HCT116 (cell line): Measurements from ENCODE around the gene MED27. TPM values are rescaled to one million over a fixed set of nuclear protein-coding genes. Genes with fewer than 3 reads are reported as not detected.

ENCODE experiments used
- ATAC-seq: fragments of 200-7000 bp; cut with Tn5 transposase; 2 replicates; pipeline ENCODE4 v1.9.1; 2020; ENCODE audit warnings: mild to moderate bottlenecking, moderate library complexity
- BruUV-seq: library from RNA; stranded (reverse); fragments of 400-500 nt; replicated peaks from 2 replicates; lab custom pipeline; 2021; lab: Mats Ljungman, UMichigan
- CTCF ChIA-PET: fragments of 300-600 bp; sonication (Branson Sonifier 250); formaldehyde crosslinking; loops from one replicate; lab custom pipeline; 2021; ENCODE audit warnings: antibody characterized with exemption; lab: Charles Lee
- POLR2A ChIA-PET: fragments of 300-600, 350-600 bp; sonication (Branson Sonifier 250); formaldehyde crosslinking; loops from one replicate; lab custom pipeline; 2021; ENCODE audit warnings: antibody characterized with exemption; lab: Charles Lee
- RAD21 ChIA-PET, 2 experiments: fragments of 300-600 bp; sonication (Branson Sonifier 250); formaldehyde crosslinking; loops; one replicate each; lab custom pipeline; 2023; ENCODE audit warnings: low total read pairs in 2 of 2; ENCODE audit not compliant: uncharacterized antibody in 2 of 2, unreplicated experiment in 2 of 2, low non-redundant PET in 1 of 2; lab: Charles Lee
- DNase-seq: peaks from one replicate; pipeline ENCODE4 v3.0.0-alpha.2; 2010; ENCODE audit warnings: low read depth, low spot score
- H2AFZ ChIP-seq: fragments of 200-600 bp; shearing (Covaris generic), sonication (generic); 2 replicates; pipeline ENCODE4 v1.6.1; 2017; ENCODE audit warnings: low read depth, mixed run types, mixed read lengths, antibody characterized with exemption, low read length; ENCODE audit not compliant: poor library complexity, severe bottlenecking
- H3K27ac ChIP-seq: 2 replicates; pipeline ENCODE4 v1.5.1; 2012; ENCODE audit warnings: low read depth, low read length
- H3K27me3 ChIP-seq: fragments of 200-600 bp; sonication (generic); 2 replicates; pipeline ENCODE4 v1.6.1; 2016; ENCODE audit warnings: mixed run types, low read length, mixed read lengths; ENCODE audit not compliant: insufficient read depth
- H3K36me3 ChIP-seq, 2 experiments: fragments of 200-500 bp in 1 of 2; fragments of 200-600 bp in 1 of 2; sonication (Bioruptor generic) in 1 of 2; sonication (generic) in 1 of 2; 2 replicates each; pipeline versions ENCODE4 v1.5.1 to v1.6.1; 2014 to 2016; ENCODE audit warnings: low read length in 2 of 2, inconsistent platforms in 1 of 2, mixed read lengths in 1 of 2, mixed run types in 1 of 2; ENCODE audit not compliant: insufficient read depth in 2 of 2, control insufficient read depth in 1 of 2
- H3K4me1 ChIP-seq, 2 experiments: fragments of 200-600 bp in 1 of 2; sonication (generic) in 1 of 2; 2 replicates each; pipeline versions ENCODE4 v1.5.1 to v1.6.1; 2012 to 2017; ENCODE audit warnings: low read length in 2 of 2, inconsistent platforms in 1 of 2, mild to moderate bottlenecking in 1 of 2, mixed read lengths in 1 of 2, mixed run types in 1 of 2, moderate library complexity in 1 of 2; ENCODE audit not compliant: insufficient read depth in 2 of 2, control insufficient read depth in 1 of 2
- H3K4me2 ChIP-seq: fragments of 200-600 bp; sonication (generic); 2 replicates; pipeline ENCODE4 v1.6.1; 2017; ENCODE audit warnings: mixed run types, low read length, mixed read lengths
- H3K4me3 ChIP-seq, 2 experiments: fragments of 200-600 bp in 1 of 2; sonication (generic) in 1 of 2; replicated peaks in 1 of 2; 2 replicates each; pipeline ENCODE4 v1.5.1; 2011 to 2016; ENCODE audit warnings: low read length in 2 of 2, control low read depth in 1 of 2, low read depth in 1 of 2, mild to moderate bottlenecking in 1 of 2, mixed read lengths in 1 of 2, mixed run types in 1 of 2
- H3K79me2 ChIP-seq: fragments of 200-600 bp; sonication (generic); 2 replicates; pipeline ENCODE4 v1.6.1; 2017; ENCODE audit warnings: mild to moderate bottlenecking, mixed run types, low read length, moderate library complexity, mixed read lengths; ENCODE audit not compliant: insufficient read depth
- H3K9ac ChIP-seq: fragments of 200-600 bp; sonication (generic); 2 replicates; pipeline ENCODE4 v1.6.1; 2016; ENCODE audit warnings: low read length, mixed read lengths
- H3K9me2 ChIP-seq: fragments of 200-600 bp; sonication (generic), shearing (Covaris generic); 2 replicates; pipeline ENCODE4 v1.6.1; 2017; ENCODE audit warnings: mixed run types, mild to moderate bottlenecking, moderate library complexity; ENCODE audit not compliant: insufficient read depth
- H3K9me3 ChIP-seq, 2 experiments: fragments of 200-500 bp in 1 of 2; fragments of 200-600 bp in 1 of 2; sonication (Bioruptor generic) in 1 of 2; sonication (generic) in 1 of 2; 2 replicates each; pipeline ENCODE4 v1.6.1; 2014 to 2017; ENCODE audit warnings: low read length in 2 of 2, mixed read lengths in 2 of 2, inconsistent platforms in 1 of 2, low read depth in 1 of 2, mild to moderate bottlenecking in 1 of 2, mixed run types in 1 of 2, moderate library complexity in 1 of 2; ENCODE audit not compliant: control insufficient read depth in 1 of 2, insufficient read depth in 1 of 2
- H4K20me1 ChIP-seq: fragments of 200-600 bp; sonication (generic), shearing (Covaris generic); 2 replicates; pipeline ENCODE4 v1.6.1; 2017; ENCODE audit warnings: mixed run types, mild to moderate bottlenecking, moderate library complexity; ENCODE audit not compliant: insufficient read depth
- CBX3 ChIP-seq: IDR thresholded peaks from 2 replicates; pipeline ENCODE4 v1.6.1; 2012; ENCODE audit warnings: low read depth
- CTCF ChIP-seq, 3 experiments: fragments of 200-600 bp in 1 of 3; sonication (generic) in 1 of 3; IDR thresholded peaks in 2 of 3; conservative IDR thresholded peaks in 1 of 3; 2 replicates each; pipeline ENCODE4 v1.5.1; 2012 to 2017; ENCODE audit warnings: low read depth in 2 of 3, low read length in 2 of 3, antibody characterized with exemption in 1 of 3, borderline replicate concordance in 1 of 3, control low read depth in 1 of 3, mild to moderate bottlenecking in 1 of 3, mixed read lengths in 1 of 3, mixed run types in 1 of 3, moderate library complexity in 1 of 3; ENCODE audit not compliant: insufficient read depth in 1 of 3
- EGR1 ChIP-seq: IDR thresholded peaks from 2 replicates; pipeline ENCODE4 v1.6.1; 2012; ENCODE audit warnings: low read depth
- ELF1 ChIP-seq: IDR thresholded peaks from 2 replicates; pipeline ENCODE4 v1.6.1; 2012; ENCODE audit warnings: low read depth, borderline replicate concordance
- EZH2 ChIP-seq: fragments of 200-600 bp; sonication (generic); IDR thresholded peaks from 2 replicates; pipeline ENCODE4 v1.6.1; 2017; ENCODE audit warnings: antibody characterized with exemption, mixed run types
- EZH2phosphoT487 ChIP-seq: fragments of 200-600 bp; IDR thresholded peaks from 2 replicates; pipeline ENCODE4 v1.6.1; 2018; ENCODE audit warnings: antibody characterized with exemption, borderline replicate concordance
- MAX ChIP-seq: IDR thresholded peaks from 2 replicates; pipeline ENCODE4 v1.6.1; 2012
- POLR2A ChIP-seq: IDR thresholded peaks from 2 replicates; pipeline ENCODE4 v1.7.0; 2011; ENCODE audit warnings: borderline replicate concordance; ENCODE audit not compliant: insufficient read depth, insufficient read length; ENCODE audit errors: extremely low read depth
- POLR2AphosphoS5 ChIP-seq: IDR thresholded peaks from 2 replicates; pipeline ENCODE4 v1.6.1; 2011; ENCODE audit warnings: mild to moderate bottlenecking, low read depth, low read length, moderate library complexity
- RAD21 ChIP-seq: IDR thresholded peaks from 2 replicates; pipeline ENCODE4 v1.6.1; 2012; ENCODE audit warnings: low read depth, mild to moderate bottlenecking
- SIN3A ChIP-seq: IDR thresholded peaks from 2 replicates; pipeline ENCODE4 v1.6.1; 2012; ENCODE audit warnings: low read depth
- SP1 ChIP-seq: IDR thresholded peaks from 2 replicates; pipeline ENCODE4 v1.6.1; 2012; ENCODE audit warnings: low read depth
- SRF ChIP-seq: IDR thresholded peaks from 2 replicates; pipeline ENCODE4 v1.6.1; 2012; ENCODE audit warnings: low read depth
- YY1 ChIP-seq: IDR thresholded peaks from 2 replicates; pipeline ENCODE4 v1.6.1; 2011; ENCODE audit warnings: low read length, low read depth, moderate library complexity, mild to moderate bottlenecking; ENCODE audit not compliant: insufficient replicate concordance; ENCODE audit errors: extremely low read depth
- ZBTB33 ChIP-seq: IDR thresholded peaks from 2 replicates; pipeline ENCODE4 v1.6.1; 2011; ENCODE audit warnings: mild to moderate bottlenecking, low read length, moderate library complexity; ENCODE audit not compliant: insufficient replicate concordance; ENCODE audit errors: extremely low read depth
- ZNF274 ChIP-seq: fragments of 200-500 bp; sonication (Bioruptor generic); IDR thresholded peaks from 2 replicates; pipeline ENCODE4 v1.6.1; 2014; ENCODE audit warnings: mild to moderate bottlenecking, low read depth, low read length, inconsistent platforms
- intact Hi-C: fragments of 100-400 bp; cut with micrococcal nuclease; formaldehyde crosslinking; loops from 2 replicates; pipeline ENCODE4 v1.10.0; 2022
- total RNA-seq: library from RNA; stranded (reverse); gene quantifications from one replicate; pipeline ENCODE4 v1.2.1, GENCODE V29; 2021; ENCODE audit not compliant: unreplicated experiment

The MED27 gene
- total RNA-seq, 1 experiment from 2014 or later = 26.9 TPM

DNA sequence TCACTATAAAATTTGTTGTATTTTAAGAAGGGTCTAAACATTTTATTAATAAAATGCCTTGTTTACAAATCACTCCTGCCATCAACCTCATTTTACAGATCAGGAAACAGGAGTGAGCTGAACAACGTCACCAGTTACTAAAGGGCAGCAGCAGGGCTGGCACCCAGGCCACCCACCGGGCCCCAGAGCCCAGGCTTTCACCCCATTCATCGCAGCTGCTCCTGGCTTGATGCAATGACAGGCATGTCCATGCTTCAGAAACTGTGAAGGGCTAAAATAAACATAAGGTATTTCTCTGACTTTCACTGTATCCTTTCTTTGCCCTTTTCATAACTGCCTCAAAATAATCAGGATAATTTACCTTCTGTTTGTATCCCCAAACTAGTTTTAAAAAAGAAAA lies 18.1 kb downstream of the MED27 start:
- Histone ChIP-seq H3K4me1 (no peaks in the 10 kb centered on the region), H3K9me3 (no peaks in the 10 kb centered on the region), H3K36me3 (no peaks in the 10 kb centered on the region), H3K27me3 (no peaks in the 10 kb centered on the region), H3K4me2 (no peak overlapping the region), H3K79me2 (peaks cover 39% of the 10 kb centered on the region), H4K20me1 (no peaks in the 10 kb centered on the region), H2AFZ (no peak overlapping the region), H3K9me2 (no peaks in the 10 kb centered on the region), H3K9ac (no peak overlapping the region), H3K4me3 (no peak overlapping the region), H3K27ac (no peak overlapping the region)
- DNase-seq (no peak), ATAC-seq (no peak)
- intact Hi-C loops = no loop called here
- no peak for TF ChIP-seq ELF1
- no peak for TF ChIP-seq ZNF274
- TF ChIP-seq EGR1 = no peak
- TF ChIP-seq EZH2phosphoT487 = no peak
- no peak for TF ChIP-seq YY1
- TF ChIP-seq EZH2 = no peak
- TF ChIP-seq ZBTB33 = no peak
- TF ChIP-seq SRF = no peak
- RAD21 ChIA-PET = no interaction called here
- BruUV-seq = no TSS peak
- POLR2A ChIA-PET = no interaction called here
- CTCF ChIA-PET = no interaction called here

DNA sequence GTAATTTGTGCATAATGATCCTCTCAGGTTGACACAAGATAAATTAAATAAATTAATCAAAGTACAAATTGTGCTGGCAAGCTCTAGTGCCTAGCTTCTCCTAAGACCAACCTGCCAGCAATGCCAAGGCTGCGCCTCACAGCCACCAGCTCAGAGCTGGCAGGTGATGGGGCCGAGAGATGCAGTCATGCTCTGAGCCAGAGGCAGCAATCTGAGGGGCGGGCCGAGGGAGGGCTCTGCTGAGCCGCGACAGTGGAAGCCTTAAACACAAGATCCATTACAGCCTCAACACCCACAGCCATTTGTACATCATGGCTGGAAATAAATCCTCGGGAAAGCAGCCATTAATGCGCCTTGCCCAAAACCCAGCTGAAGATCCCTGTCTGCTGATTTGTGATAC lies 20.3 kb downstream of the MED27 start:
- H3K4me3 ChIP-seq = no peak overlapping the region
- CTCF ChIA-PET = no interaction called here
- POLR2A ChIA-PET = no interaction called here
- no peak overlapping the region for H3K4me2 ChIP-seq
- intact Hi-C loops = no loop called here
- H4K20me1 ChIP-seq = no peaks in the 10 kb centered on the region; the same call in 1 of the 2 replicates
- BruUV-seq = no TSS peak
- H2AFZ ChIP-seq = no peak overlapping the region
- DNase-seq (no peak), ATAC-seq (no peak)
- no peaks in the 10 kb centered on the region for H3K4me1 ChIP-seq
- no peaks in the 10 kb centered on the region for H3K36me3 ChIP-seq
- H3K79me2 ChIP-seq = peaks cover 35% of the 10 kb centered on the region
- no peak overlapping the region for H3K27ac ChIP-seq
- no peaks in the 10 kb centered on the region for H3K9me2 ChIP-seq
- no peaks in the 10 kb centered on the region for H3K27me3 ChIP-seq
- H3K9me3 ChIP-seq = no peaks in the 10 kb centered on the region
- no peak overlapping the region for H3K9ac ChIP-seq
- RAD21 ChIA-PET = no interaction called here
- TF ChIP-seq SIN3A = no peak
- no peak for TF ChIP-seq SP1
- TF ChIP-seq RAD21 = no peak
- TF ChIP-seq CBX3 = no peak
- TF ChIP-seq POLR2AphosphoS5 = no peak
- no peak for TF ChIP-seq YY1
- no peak for TF ChIP-seq CTCF (IDR thresholded peaks at IDR 0.05 in 2 of 3, conservative IDR thresholded peaks at IDR 0.05 in 1 of 3; ENCODE audit: borderline replicate concordance in 1 of 3, insufficient read depth in 1 of 3, low read depth in 2 of 3, low read length in 2 of 3)
- TF ChIP-seq MAX = no peak
- TF ChIP-seq ZNF274 = no peak
- no peak for TF ChIP-seq POLR2A
